ENCODE measurements around the gene ZNF814. TPM values are rescaled to one million over a fixed set of nuclear protein-coding genes. Genes with fewer than 3 reads are reported as not detected.

ZNF814 gene
- total and polyA plus RNA-seq, 4 donors, result 17.5 to 61.5 (median 33.1) TPM

DNA sequence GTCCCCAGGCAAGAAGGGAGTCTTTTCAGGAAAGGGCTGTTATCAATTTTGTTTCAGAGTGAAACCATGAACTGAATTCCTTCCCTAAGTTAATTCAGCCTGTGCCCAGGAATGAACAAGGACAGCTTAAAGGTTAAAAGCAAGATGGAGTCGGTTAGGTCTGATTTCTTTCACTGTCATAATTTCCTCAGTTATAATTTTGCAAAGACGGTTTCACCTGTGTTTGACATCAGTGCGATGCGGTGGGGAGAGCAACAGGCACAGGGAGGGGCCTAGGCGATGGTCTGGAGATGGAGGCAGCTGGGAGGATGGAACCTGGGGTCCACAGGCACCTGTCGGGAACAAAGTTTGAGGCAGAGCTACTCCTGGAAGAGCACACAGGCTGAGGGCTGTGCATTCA lies 68.2 kb downstream of the ZNF814 start:
- 92% methylated on average over 6 of the region's 6 CpGs for WGBS (ENCODE audit: insufficient coverage)
- H3K27me3 ChIP-seq (ENCODE audit: control insufficient read depth, insufficient read depth, low read length), result no peaks in the 10 kb centered on the region

DNA sequence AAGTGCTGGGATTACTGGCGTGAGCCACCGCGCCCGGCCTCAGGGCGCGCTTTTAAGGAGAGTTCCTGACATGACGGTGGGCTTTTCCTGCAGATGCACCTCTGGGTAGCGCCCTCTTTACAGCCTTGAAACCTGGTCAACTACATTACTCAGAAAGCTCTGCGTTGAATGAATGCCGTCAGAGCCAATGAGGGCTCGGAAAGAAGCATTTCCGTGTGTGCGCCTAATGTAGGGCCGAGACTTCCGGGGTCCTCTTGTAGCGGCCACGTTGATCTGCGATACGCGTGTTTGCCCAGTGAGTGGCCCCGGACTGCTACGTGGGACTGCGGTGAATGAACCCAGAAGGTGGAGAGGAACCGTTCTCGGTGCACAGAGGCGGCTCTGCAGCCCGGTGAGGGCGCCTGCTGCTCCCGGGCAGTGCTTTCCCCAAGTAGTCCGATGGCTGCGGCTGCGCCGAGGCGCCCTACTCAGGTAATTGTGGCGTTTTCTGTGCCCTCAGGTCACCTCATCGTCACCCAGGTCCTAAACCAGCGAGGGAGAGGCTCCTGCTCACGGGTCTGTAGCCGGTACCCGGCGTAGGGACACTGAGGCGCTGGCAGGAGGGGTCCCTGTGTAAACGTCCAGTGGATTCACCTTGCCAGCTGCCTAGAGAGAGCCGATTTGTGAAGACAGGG lies 69.2 kb downstream of the ZNF814 start:
- 0% methylated on average over 44 of the region's 44 CpGs for WGBS (ENCODE audit: insufficient coverage)

More for the DNA sequence above, 68.2 kb downstream of the ZNF814 start:
- H3K4me1 ChIP-seq (ENCODE audit: control insufficient read depth, insufficient read depth, low read length), result peaks cover 12% of the 10 kb centered on the region
- no peak overlapping the region for H3K27ac ChIP-seq (ENCODE audit: low read depth, low read length)
- H3K9me3 ChIP-seq (ENCODE audit: control insufficient read depth, insufficient read depth, low read length), result no peaks in the 10 kb centered on the region
- DNase-seq (ENCODE audit: low read depth in 4 of 6, low spot score in 6 of 6), result no peak
- peak overlapping the region; percentile 58 for H3K4me3 ChIP-seq (ENCODE audit: low read depth, low read length)
- peaks cover 5% of the 10 kb centered on the region for H3K36me3 ChIP-seq (ENCODE audit: control insufficient read depth, insufficient read depth, low read length)

DNA sequence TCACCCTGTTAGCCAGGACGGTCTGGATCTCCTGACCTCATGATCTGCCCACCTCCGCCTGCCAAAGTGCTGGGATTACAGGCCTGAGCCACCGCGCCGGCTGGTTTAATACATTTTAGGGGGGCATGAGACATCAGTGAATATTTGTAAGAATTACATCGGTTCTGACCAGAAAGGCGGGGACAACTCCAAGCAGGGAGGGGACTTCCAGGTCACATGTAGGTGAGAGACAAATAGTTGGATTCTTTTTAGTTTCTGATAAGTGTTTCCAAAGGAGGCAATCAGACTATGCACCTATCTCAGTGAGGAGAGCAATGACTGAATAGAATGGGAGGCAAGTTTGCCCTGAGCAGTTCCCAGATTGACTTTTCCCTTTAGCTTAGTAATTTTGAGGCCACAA lies 70.5 kb downstream of the ZNF814 start:
- 79% methylated on average over 5 of the region's 7 CpGs for WGBS (ENCODE audit: insufficient coverage)
- no peaks in the 10 kb centered on the region for H3K9me3 ChIP-seq (ENCODE audit: control insufficient read depth, insufficient read depth, low read length)
- peaks cover 5% of the 10 kb centered on the region for H3K36me3 ChIP-seq (ENCODE audit: control insufficient read depth, insufficient read depth, low read length)
- H3K27me3 ChIP-seq (ENCODE audit: control insufficient read depth, insufficient read depth, low read length), result no peaks in the 10 kb centered on the region
- DNase-seq (ENCODE audit: low read depth in 4 of 6, low spot score in 6 of 6), result no peak
- peaks cover 27% of the 10 kb centered on the region for H3K4me1 ChIP-seq (ENCODE audit: control insufficient read depth, insufficient read depth, low read length)
- H3K27ac ChIP-seq (ENCODE audit: low read depth, low read length), result no peak overlapping the region
- no peak overlapping the region for H3K4me3 ChIP-seq (ENCODE audit: low read depth, low read length)

More for the DNA sequence above, 69.2 kb downstream of the ZNF814 start:
- Histone ChIP-seq H3K27ac (ENCODE audit: low read depth, low read length) (peak overlapping the region; percentile 79), H3K4me3 (ENCODE audit: low read depth, low read length) (peak overlapping the region; percentile 58), H3K36me3 (ENCODE audit: control insufficient read depth, insufficient read depth, low read length) (peaks cover 5% of the 10 kb centered on the region), H3K27me3 (ENCODE audit: control insufficient read depth, insufficient read depth, low read length) (no peaks in the 10 kb centered on the region), H3K4me1 (ENCODE audit: control insufficient read depth, insufficient read depth, low read length) (peaks cover 17% of the 10 kb centered on the region), H3K9me3 (ENCODE audit: control insufficient read depth, insufficient read depth, low read length) (no peaks in the 10 kb centered on the region)
- peak; percentile 79 to 97 (median 86) for DNase-seq (ENCODE audit: low read depth in 4 of 6, low spot score in 6 of 6)

DNA sequence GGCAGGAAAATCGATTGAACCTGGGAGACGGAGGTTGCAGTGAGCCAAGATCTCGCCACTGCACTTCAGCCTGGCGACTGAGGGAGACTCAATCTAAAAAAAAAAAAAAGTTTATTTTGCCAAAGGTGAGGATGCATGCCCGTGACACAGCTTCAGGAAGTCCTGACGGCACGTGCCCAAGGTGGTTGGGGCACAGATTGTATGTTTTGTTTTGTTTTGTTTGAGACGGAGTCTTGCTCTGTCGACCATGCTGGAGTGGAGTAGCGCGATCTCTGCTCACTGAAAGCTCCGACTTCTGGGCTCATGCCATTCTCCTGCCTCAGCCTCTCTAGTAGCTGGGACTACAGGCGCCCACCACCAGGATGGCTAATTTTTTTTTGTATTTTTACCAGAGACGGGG lies 70.9 kb downstream of the ZNF814 start:
- WGBS (ENCODE audit: insufficient coverage), result 93% methylated on average over 14 of the region's 14 CpGs
- H3K36me3 ChIP-seq (ENCODE audit: control insufficient read depth, insufficient read depth, low read length), result peaks cover 5% of the 10 kb centered on the region
- H3K27ac ChIP-seq (ENCODE audit: low read depth, low read length), result no peak overlapping the region
- H3K9me3 ChIP-seq (ENCODE audit: control insufficient read depth, insufficient read depth, low read length), result no peaks in the 10 kb centered on the region
- peaks cover 27% of the 10 kb centered on the region for H3K4me1 ChIP-seq (ENCODE audit: control insufficient read depth, insufficient read depth, low read length)
- DNase-seq (ENCODE audit: low read depth in 4 of 6, low spot score in 6 of 6), result no peak
- H3K4me3 ChIP-seq (ENCODE audit: low read depth, low read length), result no peak overlapping the region
- no peaks in the 10 kb centered on the region for H3K27me3 ChIP-seq (ENCODE audit: control insufficient read depth, insufficient read depth, low read length)

DNA sequence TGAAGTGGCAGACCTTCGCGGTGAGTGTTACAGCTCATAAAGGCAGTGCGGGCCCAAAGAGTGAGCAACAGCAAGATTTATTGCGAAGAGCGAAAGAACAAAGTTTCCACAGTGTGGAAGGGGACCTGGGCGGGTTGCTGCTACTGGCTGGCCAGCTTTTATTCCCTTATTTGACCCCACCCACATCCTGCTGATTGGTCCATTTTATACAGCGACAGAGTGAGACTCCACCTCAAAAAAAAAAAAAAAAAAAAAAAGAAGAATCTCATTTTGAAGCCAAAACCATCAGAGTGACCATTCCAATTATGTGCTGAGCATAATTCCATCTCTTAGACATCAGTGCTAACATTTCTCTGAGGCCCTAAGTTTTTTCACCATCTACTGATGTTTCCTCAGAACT lies 72.2 kb downstream of the ZNF814 start:
- Histone ChIP-seq H3K27ac (ENCODE audit: low read depth, low read length) (no peak overlapping the region), H3K27me3 (ENCODE audit: control insufficient read depth, insufficient read depth, low read length) (no peaks in the 10 kb centered on the region), H3K4me1 (ENCODE audit: control insufficient read depth, insufficient read depth, low read length) (peaks cover 27% of the 10 kb centered on the region), H3K4me3 (ENCODE audit: low read depth, low read length) (no peak overlapping the region), H3K9me3 (ENCODE audit: control insufficient read depth, insufficient read depth, low read length) (no peaks in the 10 kb centered on the region), H3K36me3 (ENCODE audit: control insufficient read depth, insufficient read depth, low read length) (peaks cover 5% of the 10 kb centered on the region)
- DNase-seq (ENCODE audit: low read depth in 4 of 6, low spot score in 6 of 6), result no peak
- 65% methylated on average over 6 of the region's 7 CpGs for WGBS (ENCODE audit: insufficient coverage)

DNA sequence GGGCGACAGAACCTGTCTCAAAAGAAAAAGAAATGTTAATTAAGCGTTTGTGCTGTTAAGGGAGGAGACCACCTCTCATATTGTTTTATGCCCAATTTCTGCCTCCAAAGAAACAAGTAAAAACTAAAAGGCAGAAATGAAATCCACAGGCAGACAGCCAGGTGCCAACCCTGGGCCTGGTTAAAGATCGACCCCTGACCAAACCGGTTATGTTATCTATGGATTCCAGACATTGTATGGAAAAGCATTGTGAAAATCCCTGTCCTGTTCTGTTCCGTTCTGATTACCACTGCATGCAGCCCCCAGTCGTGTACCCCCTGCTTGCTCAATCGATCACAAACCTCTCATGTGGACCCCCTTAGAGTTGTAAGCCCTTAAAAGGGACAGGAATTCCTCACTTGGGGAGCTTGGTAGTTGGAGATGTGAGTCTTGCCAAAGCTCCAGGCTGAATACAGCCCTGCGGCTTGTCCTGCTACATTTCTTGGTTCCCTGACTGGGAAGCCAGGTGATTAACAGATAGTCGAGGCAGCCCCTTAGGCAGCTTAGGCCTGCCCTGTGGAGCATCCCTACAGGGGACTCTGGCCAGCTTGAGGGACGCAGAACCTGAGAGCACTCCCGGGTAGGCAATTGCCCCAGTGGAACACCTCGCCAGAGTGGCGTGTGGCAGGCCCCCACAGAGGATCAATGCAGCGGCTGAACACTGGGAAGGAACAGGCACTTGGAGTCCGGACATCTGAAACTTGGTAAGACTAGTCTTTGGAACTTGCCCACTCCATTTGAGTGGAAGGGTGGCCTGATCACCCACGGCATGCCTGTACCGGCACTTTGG lies 73.4 kb downstream of the ZNF814 start:
- Histone ChIP-seq H3K27ac (ENCODE audit: low read depth, low read length) (no peak overlapping the region), H3K27me3 (ENCODE audit: control insufficient read depth, insufficient read depth, low read length) (no peaks in the 10 kb centered on the region), H3K4me3 (ENCODE audit: low read depth, low read length) (peak overlapping the region; percentile 82), H3K9me3 (ENCODE audit: control insufficient read depth, insufficient read depth, low read length) (no peaks in the 10 kb centered on the region), H3K4me1 (ENCODE audit: control insufficient read depth, insufficient read depth, low read length) (peaks cover 23% of the 10 kb centered on the region), H3K36me3 (ENCODE audit: control insufficient read depth, insufficient read depth, low read length) (peaks cover 11% of the 10 kb centered on the region)
- no peak for DNase-seq (ENCODE audit: low read depth in 4 of 6, low spot score in 6 of 6)
- 99% methylated on average over 12 of the region's 17 CpGs for WGBS (ENCODE audit: insufficient coverage)

DNA sequence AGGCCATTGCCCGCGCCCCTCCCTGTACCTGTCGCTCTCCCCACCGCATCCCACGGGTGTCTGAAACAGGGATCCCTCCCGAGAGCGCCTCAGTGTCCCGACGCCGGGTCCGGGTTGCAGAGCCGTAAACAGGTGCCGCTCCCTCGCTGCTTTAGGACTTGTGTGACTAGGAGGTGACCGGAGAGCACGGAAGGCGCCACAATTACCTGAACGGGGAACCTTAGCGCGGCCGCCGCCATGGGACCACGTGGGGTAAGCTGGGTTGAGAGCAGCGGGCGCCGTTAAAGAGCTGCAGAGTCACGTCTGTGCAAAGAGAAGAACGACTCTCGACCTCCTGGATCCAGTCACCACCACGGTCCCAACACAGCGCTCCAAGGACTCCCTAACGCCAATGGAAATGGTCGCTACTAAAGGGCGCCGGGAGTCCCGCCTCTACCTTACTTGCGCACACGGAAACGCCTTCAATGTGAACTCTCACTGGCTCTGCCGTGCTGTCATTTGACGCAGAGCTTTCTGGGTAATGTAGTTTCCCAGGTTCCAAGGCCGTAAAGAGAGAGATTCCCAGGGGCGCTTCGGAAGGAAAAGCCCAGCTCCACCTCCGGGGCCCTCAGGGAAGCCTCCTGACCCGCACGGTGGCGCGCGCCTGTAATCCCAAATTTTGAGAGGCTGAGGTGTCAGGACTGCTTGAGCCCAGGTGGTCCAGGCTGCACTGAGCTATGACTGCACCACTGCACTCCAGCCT lies 74.2 kb downstream of the ZNF814 start, which contains the start of gene ZNF552:
ZNF552 (minus strand) TSS at position 409 of the 742 bp plus-strand sequence; CDS start at position 239, 170 bp downstream.
- Histone ChIP-seq H3K9me3 (ENCODE audit: control insufficient read depth, insufficient read depth, low read length) (no peaks in the 10 kb centered on the region), H3K4me1 (ENCODE audit: control insufficient read depth, insufficient read depth, low read length) (peaks cover 16% of the 10 kb centered on the region), H3K4me3 (ENCODE audit: low read depth, low read length) (peak within 1 kb of the TSS; percentile 82), H3K27me3 (ENCODE audit: control insufficient read depth, insufficient read depth, low read length) (no peaks in the 10 kb centered on the region), H3K27ac (ENCODE audit: low read depth, low read length) (peak within 1 kb of the TSS; percentile 73), H3K36me3 (ENCODE audit: control insufficient read depth, insufficient read depth, low read length) (peaks cover 17% of the 10 kb centered on the region)
- WGBS (ENCODE audit: insufficient coverage), result 0% methylated on average over 50 of the region's 50 CpGs
- DNase-seq (ENCODE audit: low read depth in 4 of 6, low spot score in 6 of 6), result peak; percentile 79 to 98 (median 90)

DNA sequence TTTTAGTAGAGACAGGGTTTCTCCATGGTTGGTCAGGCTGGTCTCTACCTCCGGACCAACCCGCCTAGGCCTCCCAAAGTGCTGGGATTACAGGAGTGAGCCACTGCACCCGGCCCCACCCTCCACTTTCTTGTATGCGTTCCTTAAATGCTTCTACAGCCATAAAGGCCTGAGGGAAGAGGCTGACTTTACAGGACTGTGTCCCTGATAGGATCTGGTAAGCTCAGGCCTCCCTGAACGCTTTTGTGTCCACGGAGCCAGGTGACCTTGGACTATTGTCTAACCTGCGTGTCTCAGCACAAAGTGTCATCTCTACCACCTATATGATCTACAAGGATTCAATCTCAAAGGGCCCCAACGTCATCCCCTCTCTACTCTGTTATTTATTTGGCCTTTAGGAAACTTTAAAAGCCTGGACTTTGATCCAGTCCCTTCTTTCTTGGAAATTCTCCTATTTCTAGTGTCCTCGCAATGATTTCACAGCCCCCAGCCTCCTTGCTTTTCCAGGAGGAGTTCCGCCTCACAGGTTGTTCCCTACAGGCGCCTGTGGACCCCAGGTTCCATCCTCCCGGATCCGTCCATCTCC lies 74.8 kb downstream of the ZNF814 start:
- H3K27ac ChIP-seq (ENCODE audit: low read depth, low read length), result peak overlapping the region; percentile 73

More for the DNA sequence above, 74.8 kb downstream of the ZNF814 start:
- Histone ChIP-seq H3K9me3 (ENCODE audit: control insufficient read depth, insufficient read depth, low read length) (no peaks in the 10 kb centered on the region), H3K4me1 (ENCODE audit: control insufficient read depth, insufficient read depth, low read length) (peaks cover 16% of the 10 kb centered on the region), H3K4me3 (ENCODE audit: low read depth, low read length) (peak overlapping the region; percentile 82), H3K36me3 (ENCODE audit: control insufficient read depth, insufficient read depth, low read length) (peaks cover 20% of the 10 kb centered on the region), H3K27me3 (ENCODE audit: control insufficient read depth, insufficient read depth, low read length) (no peaks in the 10 kb centered on the region)
- WGBS (ENCODE audit: insufficient coverage), result 11% methylated on average over 11 of the region's 13 CpGs
- peak in 1 of 6 donors; percentile 5 for DNase-seq (ENCODE audit: low read depth in 4 of 6, low spot score in 6 of 6)
